Lower leg skin (tissue), 4 donors: ENCODE results near the gene BCL11A. TPM values are rescaled to one million over a fixed set of nuclear protein-coding genes. Genes with fewer than 3 reads are reported as not detected.
"Not testable (repeated sequence)": the region's sequence is repeated elsewhere in the genome, so short reads cannot be mapped to it uniquely, and the experiment has no call there.

Experiments used
- DNase-seq, 2 donors: peaks; one replicate each; pipeline ENCODE4 v3.0.0-alpha.2; 2019; ENCODE audit warnings: low spot score in 2 of 2
- H3K4me3 ChIP-seq: fragments of 200-600 bp; sonication (generic); 2 replicates; pipeline ENCODE4 v1.5.1; 2017; ENCODE audit warnings: mild to moderate bottlenecking, low read depth; ENCODE audit not compliant: poor library complexity, severe bottlenecking
- CTCF ChIP-seq, 3 donors: fragments of 450-650 bp; IDR thresholded peaks; one replicate each; pipeline ENCODE4 v1.5.1; 2016; ENCODE audit warnings: antibody characterized with exemption in 3 of 3, mild to moderate bottlenecking in 3 of 3, moderate library complexity in 2 of 3
- POLR2A ChIP-seq, 2 donors: fragments of 450-650 bp; IDR thresholded peaks; one replicate each; pipeline ENCODE4 v1.6.1; 2016 to 2017; ENCODE audit warnings: antibody characterized with exemption in 2 of 2, mild to moderate bottlenecking in 1 of 2, moderate library complexity in 1 of 2
- WGBS, 2 donors: methylation state at CpG; one replicate each; pipeline ENCODE4 v1.1.5; 2018; 5-methylcytosine and 5-hydroxymethylcytosine counted together
- intact Hi-C: fragments of 100-400 bp; cut with DNase I; formaldehyde crosslinking; loops from one replicate; pipeline ENCODE4 v1.15.0; 2023; ENCODE audit warnings: low total_unique reads
- total RNA-seq, 4 donors: library from RNA; depleted of rRNA; stranded (reverse); fragments of >200 nt; gene quantifications; one replicate each; pipeline ENCODE4 v1.1.0, GENCODE V29; 2016

The BCL11A gene
- total RNA-seq, 4 donors from 2014 or later = 62.8 to 94.4 (median 71.5) TPM

- no peak overlapping the region for H3K4me3 ChIP-seq
- WGBS, 2 donors = 75 to 80% methylated on average over 1 of the region's 1 CpG
- intact Hi-C loops = no loop called here
- TF ChIP-seq POLR2A (IDR thresholded peaks at IDR 0.05) = no peak
- TF ChIP-seq CTCF (IDR thresholded peaks at IDR 0.05) = no peak
- DNase-seq = no peak
These were observed 129.9 kb downstream of the BCL11A start for GRCh38 chr2:60423505-60423904.

GRCh38 chr2:60422826-60423483 lies 130.5 kb downstream of the BCL11A start:
- intact Hi-C loops = no loop called here
- DNase-seq = no peak
- no peak for TF ChIP-seq CTCF (IDR thresholded peaks at IDR 0.05)
- TF ChIP-seq POLR2A (IDR thresholded peaks at IDR 0.05) = no peak
- WGBS, 2 donors = 71 to 74% methylated on average over 7 of the region's 7 CpGs
- H3K4me3 ChIP-seq = no peak overlapping the region

- H3K4me3 ChIP-seq, intact Hi-C loops, DNase-seq: not testable (repeated sequence)
- 81% methylated on average over 1 of the region's 1 CpG for WGBS, 2 donors
These were observed 136.2 kb downstream of the BCL11A start for GRCh38 chr2:60417210-60417609.

- H3K4me3 ChIP-seq = no peak overlapping the region
- intact Hi-C loops = no loop called here
- DNase-seq = no peak
- TF ChIP-seq POLR2A (IDR thresholded peaks at IDR 0.05) = no peak
- no peak for TF ChIP-seq CTCF (IDR thresholded peaks at IDR 0.05)
- 63 to 67% methylated on average over 10 of the region's 10 CpGs for WGBS, 2 donors
These were observed 137.0 kb downstream of the BCL11A start for GRCh38 chr2:60416221-60417008.

- TF ChIP-seq CTCF (IDR thresholded peaks at IDR 0.05) = no peak
- no peak for TF ChIP-seq POLR2A (IDR thresholded peaks at IDR 0.05)
- intact Hi-C loops = no loop called here
- no peak overlapping the region for H3K4me3 ChIP-seq
- no peak for DNase-seq
These were observed 137.6 kb downstream of the BCL11A start for GRCh38 chr2:60415814-60416213.

- intact Hi-C loops = no loop called here
- no peak for DNase-seq
- no peak overlapping the region for H3K4me3 ChIP-seq
- WGBS, 2 donors = 64 to 70% methylated on average over 2 of the region's 2 CpGs
- no peak for TF ChIP-seq CTCF (IDR thresholded peaks at IDR 0.05)
- no peak for TF ChIP-seq POLR2A (IDR thresholded peaks at IDR 0.05)
These were observed 138.8 kb downstream of the BCL11A start for GRCh38 chr2:60414495-60415138.
